NCI-H345 treated with DMSO at 0.1 percent for 48 hours (cell line): ENCODE measurements around the gene NXN.
"Not testable (repeated sequence)": the region's sequence is repeated elsewhere in the genome, so short reads cannot be mapped to it uniquely, and the experiment has no call there.

ENCODE experiments used
- DNase-seq: peaks from one replicate; lab custom pipeline; 2025; ENCODE audit not compliant: unreplicated experiment; lab: John Stamatoyannopoulos, UW

NXN gene

DNA sequence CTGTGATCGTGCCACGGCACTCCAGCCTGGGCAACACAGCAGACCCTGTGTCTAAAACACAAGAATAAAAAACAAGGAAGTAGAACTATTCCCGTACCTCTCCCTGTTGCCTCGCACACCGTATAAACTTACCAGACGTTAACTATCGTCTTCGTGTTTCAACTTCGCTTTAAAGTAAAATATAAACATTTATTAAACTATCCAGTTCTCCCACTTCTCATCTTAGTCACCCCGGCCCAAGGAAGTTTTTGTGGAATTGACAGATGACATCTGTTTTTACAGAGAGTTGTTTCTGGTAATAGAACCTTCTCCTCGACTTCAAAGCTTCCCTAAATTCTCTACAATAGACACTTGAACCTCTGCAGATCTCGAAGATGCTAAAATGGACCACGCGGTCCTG is 83.1 kb downstream of the NXN start:
- no peak for DNase-seq

DNA sequence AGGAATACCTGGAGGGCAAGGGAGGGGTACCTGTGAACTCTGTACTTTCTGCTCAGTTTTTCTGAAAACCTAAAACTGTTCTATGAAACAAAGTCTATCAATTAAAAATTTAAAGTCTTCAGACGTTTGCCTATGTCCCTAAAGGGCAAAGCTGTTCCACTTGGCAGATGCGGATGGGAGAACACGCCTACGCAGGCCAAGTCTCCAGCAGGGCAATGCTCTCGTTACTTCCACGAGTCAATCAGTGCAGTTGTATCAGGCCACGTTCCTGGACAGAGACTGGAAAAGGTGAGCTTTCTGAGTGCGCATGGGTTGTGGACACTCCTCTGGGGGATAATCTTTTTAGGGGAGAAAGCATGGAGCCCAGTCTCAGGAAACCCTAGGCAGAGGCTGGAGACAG is 86.6 kb downstream of the NXN start:
- DNase-seq = no peak

DNA sequence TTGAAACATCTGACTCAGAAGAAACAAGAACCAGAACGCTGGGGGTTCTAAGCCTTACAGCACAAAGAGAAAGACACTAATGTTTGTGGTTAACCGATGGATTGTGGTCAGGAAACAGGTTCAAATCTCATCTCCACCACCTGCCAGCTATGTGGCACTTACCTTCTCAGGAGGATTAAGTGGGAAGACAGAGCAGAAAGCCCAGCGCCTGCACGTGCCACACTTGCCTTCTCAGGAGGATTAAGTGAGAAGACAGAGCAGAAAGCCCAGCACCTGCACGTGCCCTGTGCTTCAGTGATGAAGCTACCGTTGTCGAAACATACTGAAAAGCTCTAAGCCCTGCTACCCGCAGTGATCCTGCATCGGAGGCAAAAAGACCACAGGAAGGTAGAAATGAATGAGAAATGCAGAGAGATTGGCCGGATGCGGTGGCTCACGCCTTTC is 90.6 kb downstream of the NXN start:
- no peak for DNase-seq

DNA sequence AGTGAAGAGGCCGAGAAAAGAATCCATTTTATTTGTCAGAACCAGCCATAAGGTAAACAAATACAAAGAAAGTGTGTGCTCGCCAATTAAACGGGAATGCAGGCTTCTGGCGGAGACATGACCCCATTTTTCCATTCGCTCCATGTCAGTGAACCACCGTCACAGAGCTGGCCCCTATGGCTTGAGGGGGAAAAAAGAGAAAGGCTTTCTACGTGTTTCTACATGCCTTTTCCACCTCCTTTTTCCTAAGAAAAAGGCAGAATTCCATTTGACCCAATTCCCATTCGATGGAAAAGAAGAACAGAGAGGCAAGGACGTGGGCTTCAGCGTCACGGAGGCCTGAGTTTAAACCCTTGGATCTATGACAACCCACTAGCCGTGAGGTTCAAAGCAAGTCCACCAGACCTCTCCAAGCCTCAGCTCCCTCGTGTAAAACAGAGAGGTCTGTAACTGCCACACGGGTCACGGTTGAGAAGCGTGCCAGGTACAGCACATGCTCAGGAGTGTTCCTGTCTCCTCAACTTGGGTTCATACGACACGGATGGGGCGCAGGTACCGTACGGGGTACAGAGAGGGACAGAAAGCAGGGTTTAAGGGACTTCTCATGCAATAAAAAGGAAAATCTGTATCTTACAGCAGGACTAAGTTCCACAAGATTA is 91.9 kb downstream of the NXN start:
- DNase-seq = no peak

DNA sequence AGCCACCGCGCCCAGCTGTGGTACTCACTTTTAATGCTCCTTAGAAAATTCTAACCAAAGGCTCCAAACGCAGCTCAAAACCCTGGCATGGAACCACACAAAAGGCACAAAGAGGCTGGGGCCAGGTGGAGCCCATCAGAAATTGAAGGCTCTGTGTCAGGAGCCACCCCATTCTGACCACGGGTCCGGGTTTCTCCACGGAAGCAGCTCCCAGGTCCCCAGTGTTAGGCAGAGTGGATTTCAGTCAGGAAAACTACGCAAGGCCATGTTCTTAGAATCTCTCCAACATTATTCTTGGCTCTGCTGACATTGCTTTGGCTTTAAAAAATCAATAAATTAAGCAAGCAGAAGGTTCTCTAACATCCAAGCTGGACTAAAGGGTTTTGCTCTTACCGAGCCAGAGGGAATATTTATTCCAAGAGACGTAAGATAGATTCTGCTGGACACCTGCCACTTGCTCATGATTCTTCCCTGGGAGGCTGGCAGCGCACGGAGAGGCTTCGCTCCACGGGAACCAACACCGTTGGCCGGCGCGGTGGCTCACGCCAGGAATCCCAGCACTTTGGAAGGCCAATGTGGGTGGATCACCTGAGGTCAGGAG is 93.5 kb downstream of the NXN start:
- no peak for DNase-seq

DNA sequence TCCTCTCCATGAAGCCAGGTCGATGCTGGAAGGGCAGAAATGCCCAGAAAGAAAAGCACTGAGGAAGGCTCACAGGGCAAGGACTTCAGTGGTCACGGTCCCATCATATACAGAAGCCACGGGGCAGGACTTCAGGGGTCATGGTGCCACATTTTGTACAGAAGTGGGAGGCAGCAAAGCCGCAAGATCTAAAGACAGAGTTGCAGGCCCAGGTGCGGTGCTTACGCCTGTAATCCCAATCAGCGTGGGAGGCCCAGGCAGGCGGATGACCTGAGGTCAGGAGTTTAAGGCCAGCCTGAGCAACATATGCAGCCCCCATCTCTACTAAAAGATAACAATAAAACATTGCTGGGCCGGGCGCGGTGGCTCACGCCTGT is 96.0 kb downstream of the NXN start:
- DNase-seq = no peak

DNA sequence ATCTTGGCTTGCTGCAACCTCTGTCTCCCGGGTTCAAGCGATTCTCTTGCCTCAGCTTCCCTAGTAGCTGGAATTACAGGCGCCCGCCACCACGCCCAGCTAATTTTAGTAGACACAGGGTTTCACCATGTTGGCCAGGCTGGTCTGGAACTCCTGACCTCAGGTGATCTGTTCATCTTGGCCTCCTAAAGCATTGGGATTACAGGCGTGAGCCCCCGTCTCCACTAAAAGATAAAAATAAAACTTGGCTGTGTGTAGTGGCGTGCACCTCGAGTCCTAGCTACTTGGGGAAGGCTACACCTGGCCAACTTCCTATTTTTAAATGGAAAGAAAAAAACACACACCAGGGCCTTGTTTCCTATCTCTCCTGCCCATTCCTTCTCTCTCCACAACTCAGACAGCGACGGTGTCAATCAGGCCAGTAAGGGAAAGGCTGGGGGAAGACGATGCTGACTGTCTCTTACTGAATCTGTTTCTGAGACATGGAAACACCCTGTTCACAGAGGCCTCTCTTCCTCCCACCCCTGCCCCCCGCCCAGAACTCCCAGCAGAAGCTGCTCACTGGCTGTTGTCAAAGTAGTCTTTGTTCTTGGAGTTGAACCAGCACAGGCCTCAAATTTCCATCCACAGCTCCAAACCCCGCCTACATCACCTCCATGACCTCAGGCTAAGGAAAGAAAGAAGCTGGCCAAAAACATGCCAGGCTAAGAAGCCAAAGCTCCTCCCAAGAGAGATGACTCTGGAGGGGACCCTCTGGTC is 96.6 kb downstream of the NXN start:
- DNase-seq = no peak

DNA sequence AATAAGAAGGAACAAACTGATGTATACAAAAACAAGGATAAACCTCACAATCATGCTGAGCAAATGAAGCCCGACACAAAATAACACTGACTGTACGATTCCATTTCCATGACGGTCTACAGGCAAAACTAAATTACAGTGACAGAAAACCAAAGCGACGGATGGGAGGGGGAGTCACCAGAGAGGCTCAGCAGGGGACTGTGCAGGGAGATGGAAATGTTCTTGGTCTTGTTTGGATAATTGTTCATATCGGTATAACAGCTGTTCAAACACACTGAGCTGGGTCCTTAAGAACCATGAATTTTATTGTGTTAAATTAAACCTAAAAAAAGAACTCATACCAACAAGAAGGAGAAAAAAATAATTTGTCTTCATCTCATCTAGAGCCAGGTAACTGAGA is 97.8 kb downstream of the NXN start:
- peak; percentile 74 for DNase-seq

DNA sequence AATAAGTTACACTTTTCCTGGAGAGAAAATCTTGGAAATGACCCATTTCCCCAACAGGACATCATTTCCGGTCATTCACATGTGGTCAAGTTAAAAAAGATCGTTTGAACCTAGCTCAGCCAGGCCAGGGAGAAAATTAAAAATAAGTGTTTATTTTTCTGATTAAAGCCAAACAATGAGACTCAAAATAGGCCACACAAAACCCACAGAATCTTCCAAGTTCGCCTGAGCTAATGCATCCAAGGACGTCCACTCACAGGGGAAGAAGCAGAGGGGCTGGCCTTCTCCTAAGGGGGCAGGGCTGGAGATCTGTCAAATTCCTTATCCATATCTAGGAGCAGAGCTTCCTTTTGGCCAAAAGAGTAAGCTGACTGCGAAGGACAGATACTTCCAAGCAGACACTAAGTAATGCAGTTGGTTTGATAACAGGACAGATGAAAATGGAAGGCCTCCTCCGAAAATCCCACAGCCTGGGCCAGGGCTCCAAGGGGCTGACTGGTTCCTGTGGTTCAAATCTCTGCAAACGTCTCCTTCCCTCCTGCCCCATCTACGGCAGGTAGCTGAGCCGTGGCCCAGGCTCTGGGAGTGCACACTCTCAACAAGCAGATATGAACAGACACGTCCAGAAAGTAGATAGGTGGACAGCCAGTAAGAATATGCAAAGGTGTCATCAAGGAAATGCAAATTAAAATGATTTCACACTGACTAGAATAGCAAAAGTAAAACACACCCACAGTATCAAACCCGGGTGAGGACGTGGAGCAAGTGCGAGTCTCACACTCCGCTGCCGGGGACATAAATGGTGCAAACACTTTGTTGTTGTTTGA is 98.9 kb downstream of the NXN start:
- no peak for DNase-seq

DNA sequence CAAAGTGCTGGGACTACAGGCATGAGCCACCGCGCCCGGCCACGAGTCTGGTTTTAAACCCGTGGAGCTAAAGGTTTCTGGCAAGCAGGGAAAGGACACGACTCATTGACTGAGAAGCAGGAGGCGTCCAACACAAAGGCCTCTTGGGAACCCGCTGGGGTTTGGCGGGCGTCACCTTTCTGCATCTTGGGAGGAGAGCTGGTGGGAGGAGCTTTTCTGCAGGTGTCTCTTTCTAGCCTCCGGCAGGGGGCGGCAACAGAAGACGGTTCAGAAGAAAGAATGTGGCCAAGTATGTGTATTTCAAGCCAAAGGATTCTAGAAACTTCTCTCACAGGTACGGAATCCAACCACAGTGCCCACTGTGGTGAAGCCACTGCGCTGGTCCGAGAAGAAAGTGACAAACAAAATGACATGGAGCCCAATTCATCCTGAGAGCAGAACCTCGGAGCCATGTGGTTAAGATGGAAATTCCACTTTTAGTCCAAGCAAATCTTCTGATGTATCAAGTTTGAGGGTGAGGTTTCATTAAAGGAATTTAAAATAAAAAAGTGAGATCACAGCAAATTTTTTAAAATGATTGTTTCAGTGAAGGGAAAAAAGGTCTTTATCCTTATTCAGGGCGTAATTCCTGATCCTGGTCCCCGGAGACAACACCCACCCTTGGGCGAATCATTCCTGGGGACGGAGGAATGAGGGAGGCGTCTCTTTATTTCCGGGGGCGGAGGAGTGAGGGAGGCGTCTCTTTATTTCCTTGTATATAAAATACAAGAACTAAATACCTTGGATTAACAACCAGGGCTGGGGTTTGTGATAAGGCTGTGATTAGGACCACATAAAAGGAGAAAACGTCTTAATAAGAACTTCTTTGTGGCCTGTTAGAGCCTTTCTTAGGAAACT is 99.8 kb downstream of the NXN start:
- DNase-seq = peak; percentile 16

DNA sequence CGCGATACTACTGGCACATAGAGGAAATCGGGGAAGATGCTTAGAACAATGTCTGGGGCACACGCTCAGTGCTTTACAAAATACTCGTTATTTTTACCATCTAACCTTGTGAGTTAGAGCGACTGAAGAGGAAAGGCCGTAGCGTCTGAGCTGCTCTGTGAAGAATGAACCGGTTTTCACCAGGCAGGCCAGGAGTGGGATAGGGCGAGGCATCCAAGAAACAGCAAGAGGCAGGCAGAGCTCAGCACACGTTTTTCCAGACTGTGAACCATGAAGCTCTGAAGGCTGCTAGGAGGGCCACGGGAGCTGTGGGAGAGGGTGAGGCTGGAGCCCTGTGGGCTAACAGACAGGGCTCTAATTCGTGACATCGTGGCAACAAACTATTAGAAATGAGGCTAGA is 101.9 kb downstream of the NXN start:
- no peak for DNase-seq

DNA sequence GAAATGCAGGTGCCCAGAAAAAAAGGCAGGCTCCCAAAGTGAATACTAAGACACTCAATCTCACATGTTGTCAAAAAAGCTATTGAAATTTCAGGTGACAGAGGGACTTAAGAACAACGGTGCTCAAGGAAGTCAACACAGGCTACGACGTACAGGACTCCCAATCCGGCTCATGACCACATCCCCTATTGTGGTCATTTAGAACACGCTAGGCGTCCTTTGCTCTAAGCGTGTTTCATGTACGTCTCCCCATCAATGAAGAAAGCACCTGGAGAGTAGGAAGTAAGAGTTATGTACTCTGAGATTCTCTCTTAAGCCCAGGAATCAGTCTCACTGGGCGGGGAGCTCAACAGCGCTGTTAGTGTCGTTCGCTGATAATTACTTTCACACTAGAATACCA is 103.3 kb downstream of the NXN start:
- DNase-seq = no peak

DNA sequence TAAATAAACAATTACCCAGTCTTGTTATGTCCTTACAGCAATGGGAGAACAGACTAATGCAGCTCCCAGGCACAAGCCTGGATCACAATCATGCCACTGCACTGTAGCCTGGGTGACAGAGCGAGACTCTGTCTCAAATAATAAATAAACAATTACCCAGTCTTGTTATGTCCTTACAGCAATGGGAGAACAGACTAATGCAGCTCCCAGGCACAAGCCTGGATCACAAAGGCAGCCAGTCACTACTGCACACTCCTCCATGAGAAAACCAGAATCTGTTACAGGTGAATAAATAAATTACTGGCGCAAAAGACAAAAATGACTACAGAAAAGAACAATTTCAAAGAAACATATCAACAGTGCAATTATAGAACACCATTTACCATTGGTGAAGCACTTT is 105.0 kb downstream of the NXN start:
- not testable (repeated sequence) for DNase-seq

DNA sequence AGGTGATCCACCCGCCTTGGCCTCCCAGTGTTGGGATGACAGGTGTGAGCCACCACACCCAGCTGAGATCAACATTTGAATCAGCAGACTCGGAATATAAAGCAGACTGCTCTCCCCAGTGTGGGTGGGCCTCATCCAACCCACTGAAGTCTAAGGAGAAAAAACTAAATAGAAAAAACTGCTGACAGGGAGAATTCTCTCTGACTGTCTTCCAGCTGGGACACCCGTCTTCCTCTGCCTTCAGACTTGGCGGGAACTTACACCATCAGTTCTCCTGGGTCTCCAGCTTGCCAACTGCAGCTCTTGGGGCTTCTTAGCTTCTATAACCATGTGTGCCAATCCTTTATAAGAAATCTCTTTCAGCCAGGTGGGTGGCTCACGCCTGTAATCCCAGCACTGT is 106.7 kb downstream of the NXN start:
- DNase-seq = no peak

DNA sequence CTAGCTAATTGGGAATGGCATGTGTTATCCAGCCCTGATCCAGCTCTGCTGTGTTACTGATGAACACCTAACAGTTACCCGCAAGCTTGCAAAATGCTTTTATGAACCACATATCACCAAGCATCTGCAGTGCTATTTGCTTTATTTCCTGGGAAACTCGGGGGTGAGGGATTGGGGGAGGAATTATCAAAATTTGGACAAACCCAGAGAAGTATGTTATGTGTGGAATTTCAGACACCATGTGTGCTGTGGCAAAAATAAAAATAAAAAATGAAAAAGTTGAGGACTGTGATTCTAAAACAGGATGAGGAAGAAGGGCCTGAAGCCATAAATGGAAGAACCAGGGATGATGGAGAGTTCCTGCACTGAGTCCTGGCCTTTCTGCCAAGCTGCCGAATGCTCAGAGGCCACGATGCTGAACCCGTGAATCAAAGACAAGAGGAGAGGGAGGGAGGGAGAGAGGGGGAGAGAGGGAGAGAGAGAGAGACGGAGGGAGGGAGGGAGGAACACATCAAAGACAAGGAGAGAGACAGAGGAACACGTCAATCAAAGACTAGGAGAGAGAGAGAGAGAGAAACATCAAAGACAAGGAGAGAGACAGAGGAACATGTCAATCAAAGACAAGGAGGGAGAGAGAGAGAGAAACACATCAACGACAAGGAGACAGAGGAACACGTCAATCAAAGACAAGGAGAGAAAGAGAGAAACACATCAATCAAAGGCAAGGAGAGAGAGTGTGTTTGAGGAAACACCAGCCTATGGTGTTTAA is 107.6 kb downstream of the NXN start:
- no peak for DNase-seq

DNA sequence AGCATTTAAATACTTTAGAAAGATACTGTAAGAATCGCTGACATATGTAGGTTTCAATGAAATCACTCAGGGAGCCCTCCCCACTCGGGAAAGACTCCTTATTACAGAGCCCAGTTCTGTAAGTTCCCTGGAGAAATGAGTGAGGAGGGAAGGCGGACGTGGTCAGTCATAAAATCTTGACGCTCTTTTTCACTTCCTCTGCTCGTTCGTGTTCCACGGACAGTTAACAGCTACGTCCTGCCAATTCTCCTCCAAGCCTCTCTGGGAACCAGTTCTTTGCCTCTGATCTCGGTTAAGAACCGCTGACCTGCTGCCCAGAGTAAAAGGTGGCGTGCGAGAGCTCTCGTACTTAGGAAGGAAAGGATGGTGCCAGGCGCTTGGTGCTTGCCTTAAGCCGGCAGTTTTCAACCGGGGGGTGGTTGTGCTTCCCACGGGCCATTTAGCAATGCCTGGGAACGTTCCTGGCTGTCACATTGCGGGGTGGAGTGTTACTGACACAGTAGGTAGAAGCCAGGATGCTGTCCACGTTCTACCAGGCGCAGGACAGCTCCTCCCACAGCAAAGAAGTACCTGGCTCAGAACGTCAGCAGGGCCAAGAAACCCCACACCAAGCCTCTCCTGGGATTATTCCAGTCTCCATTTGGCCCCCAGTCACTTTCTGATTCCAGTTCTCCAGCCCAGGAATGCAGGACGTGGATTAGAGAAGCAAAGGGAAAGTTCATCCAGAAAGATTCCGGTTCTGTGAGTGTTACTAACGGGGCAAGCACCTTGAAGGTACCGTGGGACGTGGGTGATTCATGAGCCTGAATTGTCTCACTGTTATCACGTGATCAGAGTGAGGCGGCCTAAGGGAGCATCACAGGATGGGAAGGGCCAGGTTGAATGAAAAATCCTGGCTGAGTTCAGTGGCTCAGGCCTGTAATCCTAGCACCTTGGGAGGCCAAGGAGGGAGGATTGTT is 109.7 kb downstream of the NXN start:
- no peak for DNase-seq

DNA sequence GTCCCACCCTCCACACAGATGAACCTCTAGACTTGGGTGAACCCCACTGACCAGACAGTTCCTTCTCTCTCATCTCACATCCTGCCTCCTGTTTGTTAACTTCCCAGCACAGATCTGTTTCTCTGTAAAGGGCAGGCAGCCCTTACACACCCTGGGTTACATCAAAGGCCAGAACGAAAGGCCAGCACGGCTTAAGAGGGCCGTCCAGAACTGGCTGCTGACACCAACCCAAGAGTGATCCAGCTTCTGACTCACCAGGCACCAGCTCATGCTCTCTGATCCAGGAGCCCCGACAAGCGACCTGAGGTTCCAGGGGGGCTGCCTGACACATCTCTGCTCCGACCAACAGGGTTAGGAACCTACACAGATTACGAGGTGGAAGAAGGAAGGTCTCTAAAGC is 110.5 kb downstream of the NXN start:
- DNase-seq = no peak

DNA sequence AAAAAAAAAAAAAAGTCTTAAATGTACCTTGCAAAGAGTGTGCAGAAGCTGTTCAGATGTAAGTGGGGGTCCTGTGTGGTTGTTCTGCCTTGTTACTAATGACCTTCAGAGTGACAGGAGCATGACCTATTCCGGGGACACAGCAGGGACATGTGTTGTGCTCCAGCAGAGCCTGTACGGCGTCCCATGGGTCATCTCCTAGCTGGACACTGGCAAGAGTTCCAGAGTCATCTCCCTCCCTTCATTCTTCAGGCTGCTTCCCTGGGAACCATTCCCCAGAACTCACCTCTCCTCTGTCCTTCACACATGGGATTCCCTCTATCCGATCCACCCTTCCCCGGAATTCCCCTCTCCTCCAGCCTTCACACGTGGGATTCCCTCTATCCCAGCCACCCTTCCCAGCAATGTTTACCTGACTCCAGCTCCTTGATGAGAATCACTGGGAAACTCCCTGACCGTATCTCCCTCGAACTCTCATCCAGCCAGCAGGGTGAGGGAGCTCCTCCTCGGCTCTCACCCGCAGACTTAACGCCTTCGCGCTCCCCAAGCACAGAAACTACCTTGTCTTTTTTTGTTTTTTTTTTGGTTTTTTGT is 111.6 kb downstream of the NXN start:
- DNase-seq = no peak
